ENCODE results near the gene INPP5F. TPM values are rescaled to one million over a fixed set of nuclear protein-coding genes. Genes with fewer than 3 reads are reported as not detected.

Gene INPP5F, protein sequence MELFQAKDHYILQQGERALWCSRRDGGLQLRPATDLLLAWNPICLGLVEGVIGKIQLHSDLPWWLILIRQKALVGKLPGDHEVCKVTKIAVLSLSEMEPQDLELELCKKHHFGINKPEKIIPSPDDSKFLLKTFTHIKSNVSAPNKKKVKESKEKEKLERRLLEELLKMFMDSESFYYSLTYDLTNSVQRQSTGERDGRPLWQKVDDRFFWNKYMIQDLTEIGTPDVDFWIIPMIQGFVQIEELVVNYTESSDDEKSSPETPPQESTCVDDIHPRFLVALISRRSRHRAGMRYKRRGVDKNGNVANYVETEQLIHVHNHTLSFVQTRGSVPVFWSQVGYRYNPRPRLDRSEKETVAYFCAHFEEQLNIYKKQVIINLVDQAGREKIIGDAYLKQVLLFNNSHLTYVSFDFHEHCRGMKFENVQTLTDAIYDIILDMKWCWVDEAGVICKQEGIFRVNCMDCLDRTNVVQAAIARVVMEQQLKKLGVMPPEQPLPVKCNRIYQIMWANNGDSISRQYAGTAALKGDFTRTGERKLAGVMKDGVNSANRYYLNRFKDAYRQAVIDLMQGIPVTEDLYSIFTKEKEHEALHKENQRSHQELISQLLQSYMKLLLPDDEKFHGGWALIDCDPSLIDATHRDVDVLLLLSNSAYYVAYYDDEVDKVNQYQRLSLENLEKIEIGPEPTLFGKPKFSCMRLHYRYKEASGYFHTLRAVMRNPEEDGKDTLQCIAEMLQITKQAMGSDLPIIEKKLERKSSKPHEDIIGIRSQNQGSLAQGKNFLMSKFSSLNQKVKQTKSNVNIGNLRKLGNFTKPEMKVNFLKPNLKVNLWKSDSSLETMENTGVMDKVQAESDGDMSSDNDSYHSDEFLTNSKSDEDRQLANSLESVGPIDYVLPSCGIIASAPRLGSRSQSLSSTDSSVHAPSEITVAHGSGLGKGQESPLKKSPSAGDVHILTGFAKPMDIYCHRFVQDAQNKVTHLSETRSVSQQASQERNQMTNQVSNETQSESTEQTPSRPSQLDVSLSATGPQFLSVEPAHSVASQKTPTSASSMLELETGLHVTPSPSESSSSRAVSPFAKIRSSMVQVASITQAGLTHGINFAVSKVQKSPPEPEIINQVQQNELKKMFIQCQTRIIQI
- 5.1 TPM for total RNA-seq

DNA sequence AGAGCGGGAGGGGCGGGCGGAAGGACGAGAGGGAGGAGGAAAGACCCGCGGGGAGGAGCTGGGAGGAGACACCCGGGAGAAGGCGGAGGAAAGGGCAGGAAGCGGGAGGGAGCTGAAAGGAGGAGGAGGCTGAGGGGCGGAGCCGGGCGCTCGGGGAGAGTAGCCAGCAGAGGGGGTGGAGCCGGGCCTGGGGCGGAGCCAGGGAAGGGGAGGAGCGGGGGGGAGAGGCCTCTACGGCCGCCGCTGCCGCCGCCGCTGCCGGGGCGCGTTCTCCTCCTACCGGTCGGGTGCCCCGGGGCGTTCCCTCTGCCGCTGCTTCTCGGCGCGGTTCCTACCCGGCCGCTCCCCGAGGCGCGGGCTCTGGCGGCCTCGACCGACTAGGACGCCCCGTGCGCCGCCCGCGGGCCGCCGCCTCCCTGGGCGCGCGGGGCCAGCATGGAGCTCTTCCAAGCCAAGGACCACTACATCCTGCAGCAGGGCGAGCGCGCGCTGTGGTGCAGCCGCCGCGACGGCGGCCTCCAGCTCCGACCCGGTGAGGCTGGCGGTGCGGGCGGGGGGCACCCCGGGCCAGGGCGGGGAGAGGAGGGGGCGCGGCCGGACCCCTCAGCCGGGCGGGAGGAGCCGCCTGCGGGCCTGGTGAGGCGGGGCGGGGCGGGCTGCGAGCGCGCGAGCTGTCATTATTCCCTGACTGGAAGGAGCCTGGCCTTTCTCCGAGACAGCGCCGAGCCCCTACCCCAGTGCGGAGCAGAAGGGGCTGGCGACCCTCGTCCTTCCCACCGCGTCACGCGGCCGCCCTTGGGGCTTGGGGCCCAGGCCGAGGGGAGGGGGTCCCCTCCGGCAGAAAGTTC is at the start of gene INPP5F:
TSS of gene INPP5F (plus strand) at position 223 of the 848 bp plus-strand sequence. CDS start at position 436, 213 bp downstream.
- H3K27me3 ChIP-seq: no peaks in the 10 kb centered on the region
- intact Hi-C loops (cut with DNase I): loop anchor here (2.0 kb wide), 4 partner anchors 39 to 547 kb away; partner anchors contain the start of genes BAG3, PRDX3 and TIAL1

DNA sequence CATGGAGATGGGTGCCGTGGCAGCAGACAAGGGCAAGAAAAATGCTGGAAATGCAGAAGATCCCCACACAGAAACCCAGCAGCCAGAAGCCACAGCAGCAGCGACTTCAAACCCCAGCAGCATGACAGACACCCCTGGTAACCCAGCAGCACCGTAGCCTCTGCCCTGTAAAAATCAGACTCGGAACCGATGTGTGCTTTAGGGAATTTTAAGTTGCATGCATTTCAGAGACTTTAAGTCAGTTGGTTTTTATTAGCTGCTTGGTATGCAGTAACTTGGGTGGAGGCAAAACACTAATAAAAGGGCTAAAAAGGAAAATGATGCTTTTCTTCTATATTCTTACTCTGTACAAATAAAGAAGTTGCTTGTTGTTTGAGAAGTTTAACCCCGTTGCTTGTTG is 48.7 kb upstream of the INPP5F start:
- peaks cover 16 to 38% of the 10 kb centered on the region in 2 donors for H3K4me1 ChIP-seq
- DNase-seq (ENCODE audit: low spot score in 2 of 2): no peak
- TF ChIP-seq, protein P1, sequence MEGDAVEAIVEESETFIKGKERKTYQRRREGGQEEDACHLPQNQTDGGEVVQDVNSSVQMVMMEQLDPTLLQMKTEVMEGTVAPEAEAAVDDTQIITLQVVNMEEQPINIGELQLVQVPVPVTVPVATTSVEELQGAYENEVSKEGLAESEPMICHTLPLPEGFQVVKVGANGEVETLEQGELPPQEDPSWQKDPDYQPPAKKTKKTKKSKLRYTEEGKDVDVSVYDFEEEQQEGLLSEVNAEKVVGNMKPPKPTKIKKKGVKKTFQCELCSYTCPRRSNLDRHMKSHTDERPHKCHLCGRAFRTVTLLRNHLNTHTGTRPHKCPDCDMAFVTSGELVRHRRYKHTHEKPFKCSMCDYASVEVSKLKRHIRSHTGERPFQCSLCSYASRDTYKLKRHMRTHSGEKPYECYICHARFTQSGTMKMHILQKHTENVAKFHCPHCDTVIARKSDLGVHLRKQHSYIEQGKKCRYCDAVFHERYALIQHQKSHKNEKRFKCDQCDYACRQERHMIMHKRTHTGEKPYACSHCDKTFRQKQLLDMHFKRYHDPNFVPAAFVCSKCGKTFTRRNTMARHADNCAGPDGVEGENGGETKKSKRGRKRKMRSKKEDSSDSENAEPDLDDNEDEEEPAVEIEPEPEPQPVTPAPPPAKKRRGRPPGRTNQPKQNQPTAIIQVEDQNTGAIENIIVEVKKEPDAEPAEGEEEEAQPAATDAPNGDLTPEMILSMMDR (IDR thresholded peaks at IDR 0.05): no peak
- no peaks in the 10 kb centered on the region for H3K27me3 ChIP-seq
- H3K4me3 ChIP-seq: no peak overlapping the region
- peaks cover 44 to 54% of the 10 kb centered on the region in 2 donors for H3K36me3 ChIP-seq
- no peaks in the 10 kb centered on the region for H3K9me3 ChIP-seq
- intact Hi-C loops (cut with DNase I): loop anchor here (5.0 kb wide), 1 partner anchor 225 kb away; no protein-coding TSS in a partner anchor
- H3K27ac ChIP-seq: peak overlapping the region in 1 of 2 donors; percentile 10

More for the DNA sequence above, at the start of gene INPP5F:
- no peaks in the 10 kb centered on the region for H3K36me3 ChIP-seq
- peak; percentile 94 to 99 for DNase-seq (ENCODE audit: low spot score in 2 of 2)
- TF ChIP-seq, protein P1 (IDR thresholded peaks at IDR 0.05): peak; percentile 24 to 49 (median 34)
- peaks cover 7 to 14% of the 10 kb centered on the region in 2 donors for H3K4me1 ChIP-seq
- H3K27ac ChIP-seq: peak within 1 kb of the TSS; percentile 93 to 94
- no peaks in the 10 kb centered on the region for H3K9me3 ChIP-seq
- H3K4me3 ChIP-seq: peak within 1 kb of the TSS; percentile 86 to 94

DNA sequence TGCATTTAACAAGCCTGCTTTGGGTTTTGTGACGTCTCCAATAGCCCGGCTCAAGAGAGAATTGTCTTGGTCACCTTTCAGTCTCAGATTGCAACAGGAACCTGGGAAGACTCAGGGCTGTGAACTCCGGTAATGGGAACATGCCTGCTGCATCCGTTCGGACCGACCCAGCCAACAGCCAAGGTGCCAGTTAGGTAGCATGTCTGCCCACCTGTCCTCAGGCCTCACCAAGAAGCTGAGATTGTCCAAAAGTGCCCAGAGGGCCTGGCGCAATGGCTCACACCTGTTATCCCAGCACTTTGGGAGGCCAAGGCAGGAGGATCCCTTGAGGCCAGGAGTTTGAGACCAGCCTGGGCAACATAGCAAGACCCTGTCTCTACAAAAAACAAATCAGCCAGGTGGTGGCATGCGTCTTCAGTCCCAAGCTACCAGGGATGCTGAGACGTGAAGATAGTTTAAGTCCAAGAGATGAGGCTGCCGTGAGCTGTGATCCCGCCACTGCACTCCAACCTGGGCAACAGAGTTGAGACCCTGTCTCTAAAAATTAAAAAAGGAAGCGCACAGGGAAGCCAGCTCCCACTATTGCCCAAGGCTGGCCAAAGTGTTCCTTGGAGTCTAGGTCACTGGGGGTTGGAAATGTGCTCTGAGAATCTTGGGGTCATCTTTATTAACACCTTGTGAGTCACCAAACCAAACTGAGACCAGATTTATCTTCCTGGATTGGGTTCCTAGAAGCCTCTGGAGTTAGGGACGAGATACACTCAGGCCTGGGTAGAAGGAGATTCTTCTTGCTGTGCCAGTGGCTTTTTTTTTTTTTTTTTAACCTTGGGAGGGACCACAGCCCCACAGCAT is 47.7 kb upstream of the INPP5F start:
- DNase-seq (ENCODE audit: low spot score in 2 of 2): no peak
- intact Hi-C loops (cut with DNase I): loop anchor here (2.0 to 5.0 kb wide), 2 partner anchors 27 to 226 kb away; partner anchors contain the start of gene BAG3
- no peaks in the 10 kb centered on the region for H3K9me3 ChIP-seq
- peak overlapping the region; percentile 85 to 86 for H3K27ac ChIP-seq
- H3K4me1 ChIP-seq: peaks cover 16 to 41% of the 10 kb centered on the region in 2 donors
- no peak overlapping the region for H3K4me3 ChIP-seq
- no peaks in the 10 kb centered on the region for H3K27me3 ChIP-seq
- peaks cover 34 to 44% of the 10 kb centered on the region in 2 donors for H3K36me3 ChIP-seq
- TF ChIP-seq, protein P1 (IDR thresholded peaks at IDR 0.05): no peak

DNA sequence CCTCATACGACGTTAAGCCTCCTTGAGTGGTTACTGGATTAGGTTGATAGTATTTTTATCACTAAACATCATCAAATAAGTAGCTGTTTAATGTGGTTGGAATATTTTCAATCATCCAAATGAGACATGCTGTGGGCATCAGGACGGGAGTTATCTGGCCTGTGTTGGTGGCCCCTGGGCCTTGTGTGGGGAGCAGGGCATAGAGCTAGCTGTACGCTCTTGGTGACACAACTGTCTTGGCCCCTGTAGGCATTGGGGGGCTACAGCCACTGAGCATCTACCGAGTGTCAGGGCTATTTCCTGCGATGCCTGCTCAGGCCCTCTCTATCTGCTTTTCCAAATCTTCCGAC is 46.4 kb upstream of the INPP5F start:
- Histone ChIP-seq H3K9me3 (no peaks in the 10 kb centered on the region), H3K4me1 (peaks cover 16 to 41% of the 10 kb centered on the region in 2 donors), H3K36me3 (peaks cover 23 to 31% of the 10 kb centered on the region in 2 donors), H3K4me3 (no peak overlapping the region), H3K27me3 (no peaks in the 10 kb centered on the region), H3K27ac (peak overlapping the region; percentile 84 to 89)
- intact Hi-C loops (cut with DNase I): loop anchor here (2.0 to 5.0 kb wide), 2 partner anchors 29 to 227 kb away; partner anchors contain the start of gene BAG3
- DNase-seq (ENCODE audit: low spot score in 2 of 2): no peak
- TF ChIP-seq, protein P1 (IDR thresholded peaks at IDR 0.05): no peak

All from ascending aorta (tissue), 2 donors.